Peyer's patch (tissue), 4 donors: ENCODE results near the gene CYTH3.

Experiments used
- CTCF ChIP-seq, 6 experiments: fragments of 450-650 bp in 4 of 6; fragments of 200-600 bp in 2 of 6; sonication (generic) in 1 of 6; IDR thresholded peaks; one replicate each; pipeline ENCODE4 v1.5.1; 2017 to 2019; ENCODE audit warnings: antibody characterized with exemption in 6 of 6, mild to moderate bottlenecking in 3 of 6, moderate library complexity in 1 of 6
- POLR2A ChIP-seq, 2 donors: fragments of 450-650 bp; IDR thresholded peaks; one replicate each; pipeline ENCODE4 v1.5.1; 2017; ENCODE audit warnings: antibody characterized with exemption in 2 of 2, mild to moderate bottlenecking in 2 of 2, moderate library complexity in 2 of 2

GRCh38 chr7:6165521-6166320 is 106.7 kb downstream of the CYTH3 start:
- TF ChIP-seq CTCF (IDR thresholded peaks at IDR 0.05): no peak
- TF ChIP-seq POLR2A (IDR thresholded peaks at IDR 0.05): no peak
